HEK293T (cell line): ENCODE data around the gene TMEM184A.

Source experiments
- CTCF ChIA-PET: fragments of 350-600 bp; formaldehyde crosslinking; extraction: SDS; loops from one replicate; lab custom pipeline; 2021; ENCODE audit warnings: antibody characterized with exemption, inconsistent platforms; lab: Yijun Ruan, JAX
- POLR2A ChIA-PET: fragments of 350-600 bp; formaldehyde crosslinking; extraction: SDS; loops from one replicate; lab custom pipeline; 2020; ENCODE audit warnings: antibody characterized with exemption, inconsistent platforms; lab: Yijun Ruan, JAX
- DNase-seq: peaks from one replicate; pipeline ENCODE4 v3.0.0; 2012; ENCODE audit warnings: mixed read lengths; ENCODE audit errors: extremely low spot score
- ARNT ChIP-seq: fragments of 450-650 bp; IDR thresholded peaks from 2 replicates; pipeline ENCODE4 v1.6.1; 2017; ENCODE audit warnings: mild to moderate bottlenecking
- BHLHE40 ChIP-seq: fragments of 450-650 bp; IDR thresholded peaks from 2 replicates; pipeline ENCODE4 v1.6.1; 2016; ENCODE audit warnings: mild to moderate bottlenecking, moderate library complexity, borderline replicate concordance
- CTBP1 ChIP-seq: fragments of 450-650 bp; IDR thresholded peaks from 2 replicates; pipeline ENCODE4 v1.6.1; 2016; ENCODE audit warnings: borderline replicate concordance
- ELF4 ChIP-seq: fragments of 450-650 bp; IDR thresholded peaks from 2 replicates; pipeline ENCODE4 v1.6.1; 2017; ENCODE audit warnings: antibody characterized with exemption
- FOXA1 ChIP-seq: fragments of 450-650 bp; IDR thresholded peaks from 2 replicates; pipeline ENCODE4 v1.6.1; 2016; ENCODE audit warnings: mild to moderate bottlenecking
- FOXK2 ChIP-seq: fragments of 450-650 bp; IDR thresholded peaks from 2 replicates; pipeline ENCODE4 v1.6.1; 2016; ENCODE audit warnings: mild to moderate bottlenecking
- FOXM1 ChIP-seq: fragments of 450-650 bp; IDR thresholded peaks from 2 replicates; pipeline ENCODE4 v1.6.1; 2017; ENCODE audit warnings: mild to moderate bottlenecking, borderline replicate concordance
- HDGF ChIP-seq: fragments of 450-650 bp; IDR thresholded peaks from 2 replicates; pipeline ENCODE4 v1.6.1; 2017; ENCODE audit warnings: antibody characterized with exemption, borderline replicate concordance
- L3MBTL2 ChIP-seq: fragments of 450-650 bp; conservative IDR thresholded peaks from 2 replicates; pipeline ENCODE4 v1.6.1; 2016; ENCODE audit warnings: mild to moderate bottlenecking
- LEF1 ChIP-seq: fragments of 450-650 bp; IDR thresholded peaks from 2 replicates; pipeline ENCODE4 v1.6.1; 2017; ENCODE audit warnings: mild to moderate bottlenecking, borderline replicate concordance
- NFRKB ChIP-seq: fragments of 450-650 bp; IDR thresholded peaks from 2 replicates; pipeline ENCODE4 v1.6.1; 2016; ENCODE audit warnings: mild to moderate bottlenecking, moderate library complexity
- SP1 ChIP-seq: fragments of 450-650 bp; IDR thresholded peaks from 2 replicates; pipeline ENCODE4 v1.6.1; 2017
- SUZ12 ChIP-seq: fragments of 450-650 bp; IDR thresholded peaks from 2 replicates; pipeline ENCODE4 v1.6.1; 2016; ENCODE audit warnings: mild to moderate bottlenecking
- TARDBP ChIP-seq: fragments of 450-650 bp; IDR thresholded peaks from 2 replicates; pipeline ENCODE4 v1.6.1; 2016
- ZNF384 ChIP-seq: fragments of 450-650 bp; IDR thresholded peaks from 2 replicates; pipeline ENCODE4 v1.6.1; 2016
- TF ChIP-seq, protein P1 (sequence below): fragments of 450-650 bp; IDR thresholded peaks from 2 replicates; pipeline ENCODE4 v1.6.1; 2016

TMEM184A gene

DNA sequence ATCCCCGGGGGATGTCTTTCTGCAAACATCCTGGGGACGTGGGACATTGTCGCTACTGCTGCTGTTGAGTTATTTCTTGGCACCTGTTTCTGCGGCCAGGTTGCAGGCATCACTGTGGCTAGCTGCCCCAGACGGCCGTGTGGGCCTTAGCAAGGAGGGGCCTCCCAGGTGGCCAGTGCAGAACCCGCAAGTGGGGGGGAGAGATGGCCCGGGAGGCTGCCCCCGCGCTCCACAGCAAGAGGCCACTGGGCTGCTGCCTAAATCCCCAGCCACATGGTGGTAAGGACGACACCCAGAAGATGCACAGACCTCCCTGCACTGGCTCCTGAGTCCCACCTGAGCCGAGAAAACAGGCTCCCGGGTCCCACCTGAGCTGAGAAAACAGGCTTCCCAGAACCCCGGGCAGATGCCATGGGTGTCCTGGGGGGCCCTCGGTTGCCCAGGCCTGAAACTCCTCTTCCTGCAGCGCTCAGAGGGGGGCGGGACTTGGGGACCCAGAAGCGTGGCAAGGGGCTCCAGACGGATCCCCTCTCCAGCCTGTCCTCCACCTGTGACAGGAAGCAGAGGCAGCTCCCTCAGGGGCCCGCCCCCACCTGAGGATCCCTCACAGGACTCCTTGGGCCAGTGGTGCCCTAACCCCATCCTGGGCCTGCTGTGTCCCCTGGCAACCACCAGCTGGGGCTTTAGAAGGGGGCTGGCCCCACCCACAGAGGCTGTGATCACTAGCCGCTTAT lies 26.5 kb downstream of the TMEM184A start:
- ChIA-PET CTCF (no interaction called here), POLR2A (no interaction called here)
- TF ChIP-seq HDGF, result no peak
- TF ChIP-seq LEF1, result no peak
- no peak for TF ChIP-seq SUZ12
- no peak for TF ChIP-seq FOXK2
- TF ChIP-seq ZNF384, result no peak
- DNase-seq, result no peak

DNA sequence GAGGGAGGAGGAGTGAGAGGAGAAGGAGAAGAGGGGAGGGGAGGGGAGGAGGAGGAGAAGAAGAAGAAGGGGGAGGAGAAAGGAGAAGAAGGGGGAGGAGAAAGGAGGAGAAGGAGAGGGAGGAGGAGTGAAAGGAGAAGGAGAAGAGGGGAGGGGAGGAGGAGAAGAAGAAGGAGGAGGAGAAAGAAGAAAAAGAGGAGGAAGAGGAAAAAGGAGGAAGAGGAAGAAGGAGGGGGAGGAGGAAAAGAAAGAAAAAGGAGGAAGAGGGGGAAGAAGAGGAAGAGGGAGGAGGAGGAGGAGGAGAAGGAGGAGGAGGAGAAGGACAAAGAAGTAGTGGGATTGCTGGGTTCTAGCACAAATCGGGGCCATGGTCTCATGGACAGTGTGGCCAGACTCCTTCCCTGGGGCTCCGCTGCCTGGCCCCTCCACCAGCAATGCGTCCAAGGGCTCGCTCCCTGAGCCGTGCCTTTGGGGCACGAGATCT lies 29.7 kb downstream of the TMEM184A start:
- no peak for DNase-seq
- CTCF ChIA-PET, result no interaction called here
- TF ChIP-seq FOXM1, result no peak
- POLR2A ChIA-PET, result no interaction called here

DNA sequence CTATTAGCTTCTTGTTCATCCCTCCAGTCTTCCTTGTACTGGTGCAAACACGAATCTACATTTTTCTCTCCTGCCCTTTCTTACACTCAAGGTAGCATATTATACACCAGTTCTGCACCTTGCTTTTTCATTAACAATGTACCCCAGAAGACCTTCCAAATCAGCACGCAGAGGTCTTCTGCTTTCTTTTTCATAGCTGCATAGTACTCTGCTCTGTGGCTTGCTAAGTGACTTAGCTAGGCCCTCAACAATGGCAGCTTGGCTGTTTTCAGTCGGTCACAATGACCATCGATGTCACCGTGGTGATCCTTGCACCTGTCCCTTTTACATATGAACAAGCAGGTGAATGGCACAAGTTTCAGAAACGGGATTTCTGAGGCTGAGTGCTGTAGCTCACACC lies 30.6 kb downstream of the TMEM184A start:
- no peak for TF ChIP-seq SUZ12
- no peak for TF ChIP-seq SP1
- TF ChIP-seq L3MBTL2, result no peak
- TF ChIP-seq HDGF, result no peak
- TF ChIP-seq TARDBP, result no peak
- no peak for TF ChIP-seq ZNF384
- ChIA-PET CTCF (no interaction called here), POLR2A (no interaction called here)
- DNase-seq, result no peak

DNA sequence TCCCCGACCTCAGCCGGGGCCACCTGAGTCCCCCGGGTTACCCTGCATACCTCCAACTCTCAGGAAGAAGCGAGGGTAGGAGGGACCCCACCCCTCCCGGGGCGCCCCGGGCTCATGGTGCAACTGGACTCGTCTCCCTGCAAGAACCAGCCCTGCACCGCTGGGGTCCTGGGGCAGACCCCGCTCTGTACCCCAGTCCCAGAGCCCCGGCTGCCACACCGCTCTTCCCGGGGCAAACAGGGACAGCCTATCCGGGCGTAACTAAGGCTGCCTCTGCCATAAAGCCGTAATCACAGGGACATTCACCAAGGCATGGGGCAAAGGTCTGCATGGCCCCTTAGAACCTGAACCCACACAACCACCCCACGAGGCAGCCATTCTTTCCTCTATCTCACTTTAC lies 32.2 kb downstream of the TMEM184A start:
- ChIA-PET POLR2A (no interaction called here), CTCF (no interaction called here)
- DNase-seq, result no peak
- TF ChIP-seq ARNT (no peak), TARDBP (no peak), HDGF (no peak), CTBP1 (no peak), ELF4 (no peak), FOXK2 (no peak), SUZ12 (no peak), BHLHE40 (no peak), FOXA1 (no peak), NFRKB (no peak), FOXM1 (no peak), L3MBTL2 (no peak), LEF1 (no peak), SP1 (no peak)
- TF ChIP-seq, protein P1, sequence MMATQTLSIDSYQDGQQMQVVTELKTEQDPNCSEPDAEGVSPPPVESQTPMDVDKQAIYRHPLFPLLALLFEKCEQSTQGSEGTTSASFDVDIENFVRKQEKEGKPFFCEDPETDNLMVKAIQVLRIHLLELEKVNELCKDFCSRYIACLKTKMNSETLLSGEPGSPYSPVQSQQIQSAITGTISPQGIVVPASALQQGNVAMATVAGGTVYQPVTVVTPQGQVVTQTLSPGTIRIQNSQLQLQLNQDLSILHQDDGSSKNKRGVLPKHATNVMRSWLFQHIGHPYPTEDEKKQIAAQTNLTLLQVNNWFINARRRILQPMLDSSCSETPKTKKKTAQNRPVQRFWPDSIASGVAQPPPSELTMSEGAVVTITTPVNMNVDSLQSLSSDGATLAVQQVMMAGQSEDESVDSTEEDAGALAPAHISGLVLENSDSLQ, result no peak

DNA sequence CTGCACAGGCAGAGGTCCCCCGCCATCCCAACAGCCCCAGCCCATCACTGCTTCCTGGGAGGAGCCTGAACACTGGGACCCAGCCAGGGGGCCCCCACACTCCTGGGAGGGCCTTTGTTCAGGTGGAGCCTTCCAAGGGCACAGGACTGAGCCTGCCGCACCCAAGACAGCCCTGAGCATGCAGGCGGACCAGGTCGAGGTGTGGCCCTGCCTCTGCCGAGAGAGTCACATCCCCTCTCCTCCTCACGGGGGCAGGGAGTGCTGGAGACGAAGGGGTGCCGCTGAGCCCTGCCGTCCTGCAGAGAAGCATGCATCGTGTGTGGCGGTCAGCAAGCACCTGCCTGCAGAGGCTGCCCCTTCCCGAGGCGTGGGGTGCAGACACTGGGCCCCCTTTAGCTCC lies 32.8 kb downstream of the TMEM184A start:
- no peak for DNase-seq
- ChIA-PET CTCF (no interaction called here), POLR2A (no interaction called here)
- TF ChIP-seq L3MBTL2 (no peak), TARDBP (no peak), ELF4 (no peak), FOXM1 (no peak), FOXA1 (no peak), ZNF384 (no peak), SUZ12 (no peak), FOXK2 (no peak), HDGF (no peak), LEF1 (no peak), CTBP1 (no peak), SP1 (no peak), ARNT (no peak)
- TF ChIP-seq, protein P1, result no peak

DNA sequence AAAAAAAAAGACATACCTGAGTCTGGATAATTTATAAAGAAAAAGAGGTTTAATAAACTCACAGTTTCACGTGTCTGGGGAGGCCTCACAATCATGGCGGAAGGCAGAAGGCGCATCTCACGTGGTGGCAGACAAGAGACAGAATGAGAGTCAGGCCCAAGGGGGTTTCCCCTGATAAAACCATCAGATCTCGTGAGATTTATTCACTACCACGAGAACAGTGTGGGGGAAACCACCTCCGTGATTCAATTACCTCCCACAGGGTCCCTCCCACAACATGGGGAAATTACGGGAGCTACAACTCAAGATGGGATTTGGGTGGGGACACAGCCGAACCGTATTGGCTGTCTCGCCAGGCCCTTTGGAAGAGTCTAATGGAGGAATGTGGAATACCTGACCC lies 34.5 kb downstream of the TMEM184A start:
- TF ChIP-seq ELF4, result no peak
- TF ChIP-seq FOXM1, result no peak
- no peak for TF ChIP-seq FOXA1
- TF ChIP-seq SUZ12, result no peak
- no peak for TF ChIP-seq SP1
- TF ChIP-seq CTBP1, result no peak
- no peak for TF ChIP-seq L3MBTL2
- TF ChIP-seq FOXK2, result no peak
- no peak for TF ChIP-seq ARNT
- TF ChIP-seq, protein P1, result no peak
- no peak for TF ChIP-seq NFRKB
- TF ChIP-seq ZNF384, result no peak
- TF ChIP-seq TARDBP, result no peak
- ChIA-PET POLR2A (interaction anchor here (1.5 kb wide), 1 partner anchor 12 kb away, joined by 4 read pairs; no protein-coding TSS in a partner anchor), CTCF (no interaction called here)
- DNase-seq, result no peak
